ENCODE results near the gene GNL1.

GNL1 gene

DNA sequence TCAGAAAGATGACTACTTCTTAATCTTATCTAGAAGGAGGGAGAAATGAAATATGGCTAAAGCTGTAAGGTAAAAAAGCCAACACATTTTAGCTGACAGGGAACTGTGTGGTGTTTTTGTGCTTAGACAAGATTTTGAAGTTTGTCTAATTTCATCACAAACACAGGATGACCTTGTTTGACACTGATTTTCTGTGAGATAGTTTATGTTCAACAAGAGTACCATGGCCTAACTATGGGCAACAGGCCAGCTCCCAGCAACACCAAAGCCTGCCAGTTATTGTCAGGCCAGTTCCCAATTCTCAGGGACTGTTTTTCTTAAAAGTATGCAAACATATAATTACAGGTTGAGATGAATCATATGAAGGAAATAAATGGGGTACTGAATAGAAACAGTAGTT, 9.5 kb upstream of the GNL1 start:
- H3K27me3 ChIP-seq (ENCODE audit: control insufficient read depth, insufficient read depth, low read length), result no peaks in the 10 kb centered on the region; the same call in 1 of the 2 replicates
- H3K4me1 ChIP-seq (ENCODE audit: control insufficient read depth, insufficient read depth, low read length), result peaks cover 6% of the 10 kb centered on the region; the same call in 1 of the 2 replicates
- H3K27ac ChIP-seq (ENCODE audit: low read depth, low read length), result no peak overlapping the region
- H3K36me3 ChIP-seq (ENCODE audit: control insufficient read depth, insufficient read depth, low read length), result peaks cover 24% of the 10 kb centered on the region
- H3K4me3 ChIP-seq (ENCODE audit: low read depth, low read length), result no peak overlapping the region
- no peak overlapping the region for H3K9ac ChIP-seq (ENCODE audit: low read length)
- H3K9me3 ChIP-seq (ENCODE audit: control insufficient read depth, insufficient read depth, low read depth, low read length), result no peaks in the 10 kb centered on the region

DNA sequence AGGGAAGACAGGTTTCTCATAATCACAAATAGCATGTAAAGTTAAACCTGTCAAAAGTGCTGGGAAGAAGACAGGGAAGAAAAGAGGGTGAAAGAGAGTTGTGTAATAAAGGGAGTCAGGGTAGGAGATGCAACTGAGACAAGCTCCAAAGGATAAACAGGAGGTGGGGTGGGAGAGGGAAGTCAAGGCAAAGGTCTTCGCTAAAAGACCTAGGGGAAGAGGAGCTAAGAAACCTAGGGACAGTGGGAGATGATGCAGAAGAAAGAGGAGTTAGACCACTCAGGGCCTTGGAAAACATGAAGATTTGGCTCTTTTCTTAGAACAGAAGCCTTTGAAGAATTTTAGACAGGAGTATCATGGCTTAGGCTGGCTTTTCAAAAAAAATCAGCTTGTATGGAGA, 7.8 kb upstream of the GNL1 start:
- no peaks in the 10 kb centered on the region for H3K4me1 ChIP-seq (ENCODE audit: control insufficient read depth, insufficient read depth, low read length)
- no peaks in the 10 kb centered on the region for H3K27me3 ChIP-seq (ENCODE audit: control insufficient read depth, insufficient read depth, low read length)
- no peak overlapping the region for H3K27ac ChIP-seq (ENCODE audit: low read depth, low read length)
- peaks cover 24% of the 10 kb centered on the region for H3K36me3 ChIP-seq (ENCODE audit: control insufficient read depth, insufficient read depth, low read length)
- no peak overlapping the region for H3K9ac ChIP-seq (ENCODE audit: low read length)
- H3K4me3 ChIP-seq (ENCODE audit: low read depth, low read length), result no peak overlapping the region
- no peaks in the 10 kb centered on the region for H3K9me3 ChIP-seq (ENCODE audit: control insufficient read depth, insufficient read depth, low read depth, low read length)

DNA sequence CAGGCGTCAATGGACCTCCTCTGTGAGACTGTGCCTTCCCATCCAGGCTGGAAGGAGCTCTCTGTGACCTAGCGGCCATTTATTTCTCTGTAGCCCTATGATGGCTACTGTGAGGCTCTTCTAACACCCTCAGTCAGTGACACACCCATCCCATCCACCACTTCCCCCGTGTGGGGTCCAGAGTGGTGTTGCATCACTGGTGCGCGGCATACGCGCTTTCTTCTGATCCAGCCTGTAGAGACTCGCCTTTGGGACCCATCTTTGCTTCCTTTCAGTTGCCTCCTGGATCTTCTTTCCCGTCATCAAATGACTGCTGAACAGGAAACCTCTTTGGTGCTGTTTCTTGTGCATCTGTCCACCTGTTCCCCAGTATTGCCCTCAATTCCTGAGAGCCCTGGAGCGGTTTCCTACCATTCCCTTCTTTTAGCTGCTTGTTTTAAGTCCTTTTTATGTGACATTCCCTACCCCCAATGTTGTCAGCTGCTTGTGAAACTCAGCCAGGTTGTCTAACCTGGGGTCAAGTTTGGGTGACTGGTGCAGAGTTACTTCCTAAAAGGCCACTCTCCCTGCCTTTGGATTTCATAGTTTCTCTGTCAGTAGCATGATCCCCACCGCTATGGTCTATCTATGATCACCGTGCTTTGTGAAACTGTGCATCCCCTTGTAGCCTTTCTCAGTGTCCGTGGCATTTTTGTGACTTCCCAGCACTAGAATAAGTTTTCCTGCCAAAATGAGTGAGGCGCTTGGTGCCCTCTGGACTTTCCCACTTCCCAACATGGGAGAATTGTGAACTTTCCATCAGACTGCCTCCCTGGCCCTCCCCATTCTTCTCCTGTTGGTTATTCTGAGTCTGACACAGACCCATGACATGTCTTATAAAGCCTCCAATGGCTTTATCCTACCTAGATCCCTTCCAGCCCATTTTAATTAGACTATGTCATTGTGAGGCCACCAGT, 6.5 kb upstream of the GNL1 start:
- Histone ChIP-seq H3K27me3 (ENCODE audit: control insufficient read depth, insufficient read depth, low read length) (no peaks in the 10 kb centered on the region), H3K4me3 (ENCODE audit: low read depth, low read length) (no peak overlapping the region), H3K36me3 (ENCODE audit: control insufficient read depth, insufficient read depth, low read length) (peaks cover 24% of the 10 kb centered on the region), H3K27ac (ENCODE audit: low read depth, low read length) (no peak overlapping the region), H3K9me3 (ENCODE audit: control insufficient read depth, insufficient read depth, low read depth, low read length) (no peaks in the 10 kb centered on the region), H3K4me1 (ENCODE audit: control insufficient read depth, insufficient read depth, low read length) (peaks cover 5% of the 10 kb centered on the region; the same call in 1 of the 2 replicates), H3K9ac (ENCODE audit: low read length) (no peak overlapping the region)

DNA sequence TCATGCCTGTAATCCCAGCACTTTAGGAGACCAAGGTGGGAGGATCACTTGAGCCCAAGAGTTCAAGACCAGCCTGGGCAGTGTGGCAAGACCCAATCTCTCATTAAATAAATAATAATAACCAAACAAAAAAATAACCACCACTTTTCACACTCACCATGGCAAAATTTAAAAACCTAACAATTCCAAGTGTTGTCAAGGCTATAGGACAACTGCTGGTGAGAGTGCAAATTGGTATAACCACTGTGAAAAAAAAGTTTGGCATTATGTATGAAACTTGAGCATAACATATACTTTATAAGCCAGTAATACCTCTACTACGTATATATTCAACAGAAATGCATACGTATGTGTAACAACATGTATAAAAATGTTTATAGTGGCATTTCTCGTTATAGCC, 4.6 kb upstream of the GNL1 start:
- H3K9ac ChIP-seq (ENCODE audit: low read length), result no peak overlapping the region
- peaks cover 24% of the 10 kb centered on the region for H3K36me3 ChIP-seq (ENCODE audit: control insufficient read depth, insufficient read depth, low read length)
- H3K27me3 ChIP-seq (ENCODE audit: control insufficient read depth, insufficient read depth, low read length), result no peaks in the 10 kb centered on the region
- H3K4me3 ChIP-seq (ENCODE audit: low read depth, low read length), result no peak overlapping the region
- peaks cover 5% of the 10 kb centered on the region; the same call in 1 of the 2 replicates for H3K4me1 ChIP-seq (ENCODE audit: control insufficient read depth, insufficient read depth, low read length)
- no peak overlapping the region for H3K27ac ChIP-seq (ENCODE audit: low read depth, low read length)
- H3K9me3 ChIP-seq (ENCODE audit: control insufficient read depth, insufficient read depth, low read depth, low read length), result no peaks in the 10 kb centered on the region

DNA sequence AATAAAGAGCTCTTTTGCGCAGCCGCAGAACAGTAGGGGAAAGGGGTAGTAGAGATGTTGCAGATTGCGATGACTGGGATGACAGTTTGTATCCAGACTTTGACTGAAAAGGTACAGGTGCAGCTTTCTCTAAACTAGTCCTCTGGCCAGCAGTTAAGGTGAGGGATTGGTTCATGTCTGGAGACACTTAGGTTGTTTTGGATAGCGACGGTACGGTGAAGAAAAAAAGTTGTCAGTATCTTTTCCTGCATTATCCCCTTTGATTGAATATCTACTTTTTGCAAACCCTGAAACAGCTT, 1.3 kb upstream of the GNL1 start:
- peak overlapping the region; percentile 96 for H3K9ac ChIP-seq (ENCODE audit: low read length)
- H3K36me3 ChIP-seq (ENCODE audit: control insufficient read depth, insufficient read depth, low read length), result peaks cover 35% of the 10 kb centered on the region
- peak overlapping the region; percentile 91 for H3K4me3 ChIP-seq (ENCODE audit: low read depth, low read length)
- no peaks in the 10 kb centered on the region for H3K9me3 ChIP-seq (ENCODE audit: control insufficient read depth, insufficient read depth, low read depth, low read length)
- peak overlapping the region; percentile 88 for H3K27ac ChIP-seq (ENCODE audit: low read depth, low read length)
- peaks cover 5% of the 10 kb centered on the region; the same call in 1 of the 2 replicates for H3K4me1 ChIP-seq (ENCODE audit: control insufficient read depth, insufficient read depth, low read length)
- H3K27me3 ChIP-seq (ENCODE audit: control insufficient read depth, insufficient read depth, low read length), result no peaks in the 10 kb centered on the region

DNA sequence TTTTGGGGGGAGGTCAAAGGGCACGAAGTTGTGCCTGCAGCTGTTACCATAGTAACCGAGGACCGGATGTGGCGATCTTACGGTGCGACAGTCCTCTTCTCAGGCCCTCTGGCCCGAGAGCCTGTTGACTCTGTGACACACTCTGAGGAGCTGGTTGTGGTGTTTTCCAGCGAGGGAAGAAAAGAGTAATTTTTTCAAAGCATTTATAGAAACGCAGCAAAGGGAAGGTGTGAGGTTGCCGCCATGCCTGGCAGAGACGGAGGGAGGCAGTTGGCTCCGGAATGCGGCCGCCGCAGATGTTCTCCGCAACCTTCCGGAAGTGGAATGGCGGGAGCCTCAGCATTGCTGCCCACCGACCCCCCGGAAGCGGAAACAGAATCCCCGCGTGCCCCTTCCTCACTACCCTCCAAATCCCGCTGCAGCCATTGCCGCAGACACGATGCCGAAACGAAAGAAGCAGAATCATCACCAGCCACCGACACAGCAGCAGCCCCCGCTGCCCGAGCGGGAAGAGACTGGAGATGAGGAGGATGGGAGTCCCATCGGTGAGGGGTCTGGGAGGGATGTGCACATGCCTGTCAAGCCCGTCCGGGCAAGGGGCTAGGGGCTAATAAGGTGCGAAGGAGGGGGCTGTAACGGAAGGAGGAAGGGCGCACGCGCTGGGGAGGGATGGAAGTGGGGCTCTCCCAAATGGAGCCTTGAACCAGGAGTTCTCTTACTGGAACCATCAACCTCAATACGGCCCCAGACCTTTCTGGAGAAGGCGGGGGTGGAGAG, 805 bp upstream of the GNL1 start, which contains the start of gene PRR3:
Gene PRR3, plus strand, starts transcription at position 390 of the 777 bp plus-strand sequence. Its CDS starts 50 bp downstream, at position 440.
- Histone ChIP-seq H3K27ac (ENCODE audit: low read depth, low read length) (peak within 1 kb of the TSS; percentile 88), H3K9me3 (ENCODE audit: control insufficient read depth, insufficient read depth, low read depth, low read length) (no peaks in the 10 kb centered on the region), H3K4me3 (ENCODE audit: low read depth, low read length) (peak within 1 kb of the TSS; percentile 91), H3K9ac (ENCODE audit: low read length) (peak within 1 kb of the TSS; percentile 96), H3K36me3 (ENCODE audit: control insufficient read depth, insufficient read depth, low read length) (peaks cover 35% of the 10 kb centered on the region), H3K4me1 (ENCODE audit: control insufficient read depth, insufficient read depth, low read length) (peaks cover 5% of the 10 kb centered on the region; the same call in 1 of the 2 replicates), H3K27me3 (ENCODE audit: control insufficient read depth, insufficient read depth, low read length) (no peaks in the 10 kb centered on the region)

DNA sequence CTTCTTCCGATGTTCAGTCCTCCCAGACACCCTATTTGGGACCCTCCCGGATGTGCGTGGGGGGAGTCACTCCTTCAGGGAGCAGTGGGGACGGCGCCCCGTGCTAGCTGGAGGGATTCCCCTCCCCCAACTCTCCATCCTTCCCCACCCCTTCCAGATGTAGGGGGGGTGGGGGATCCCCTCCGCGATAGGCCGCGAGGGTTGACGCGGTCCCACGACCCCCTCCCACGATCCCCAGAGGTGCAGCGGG, 548 bp downstream of the GNL1 start:
- Histone ChIP-seq H3K9ac (ENCODE audit: low read length) (peak overlapping the region; percentile 81), H3K9me3 (ENCODE audit: control insufficient read depth, insufficient read depth, low read depth, low read length) (no peaks in the 10 kb centered on the region), H3K4me1 (ENCODE audit: control insufficient read depth, insufficient read depth, low read length) (peaks cover 5% of the 10 kb centered on the region; the same call in 1 of the 2 replicates), H3K36me3 (ENCODE audit: control insufficient read depth, insufficient read depth, low read length) (peaks cover 37% of the 10 kb centered on the region), H3K4me3 (ENCODE audit: low read depth, low read length) (peak overlapping the region; percentile 91), H3K27me3 (ENCODE audit: control insufficient read depth, insufficient read depth, low read length) (no peaks in the 10 kb centered on the region), H3K27ac (ENCODE audit: low read depth, low read length) (peak overlapping the region; percentile 88)

DNA sequence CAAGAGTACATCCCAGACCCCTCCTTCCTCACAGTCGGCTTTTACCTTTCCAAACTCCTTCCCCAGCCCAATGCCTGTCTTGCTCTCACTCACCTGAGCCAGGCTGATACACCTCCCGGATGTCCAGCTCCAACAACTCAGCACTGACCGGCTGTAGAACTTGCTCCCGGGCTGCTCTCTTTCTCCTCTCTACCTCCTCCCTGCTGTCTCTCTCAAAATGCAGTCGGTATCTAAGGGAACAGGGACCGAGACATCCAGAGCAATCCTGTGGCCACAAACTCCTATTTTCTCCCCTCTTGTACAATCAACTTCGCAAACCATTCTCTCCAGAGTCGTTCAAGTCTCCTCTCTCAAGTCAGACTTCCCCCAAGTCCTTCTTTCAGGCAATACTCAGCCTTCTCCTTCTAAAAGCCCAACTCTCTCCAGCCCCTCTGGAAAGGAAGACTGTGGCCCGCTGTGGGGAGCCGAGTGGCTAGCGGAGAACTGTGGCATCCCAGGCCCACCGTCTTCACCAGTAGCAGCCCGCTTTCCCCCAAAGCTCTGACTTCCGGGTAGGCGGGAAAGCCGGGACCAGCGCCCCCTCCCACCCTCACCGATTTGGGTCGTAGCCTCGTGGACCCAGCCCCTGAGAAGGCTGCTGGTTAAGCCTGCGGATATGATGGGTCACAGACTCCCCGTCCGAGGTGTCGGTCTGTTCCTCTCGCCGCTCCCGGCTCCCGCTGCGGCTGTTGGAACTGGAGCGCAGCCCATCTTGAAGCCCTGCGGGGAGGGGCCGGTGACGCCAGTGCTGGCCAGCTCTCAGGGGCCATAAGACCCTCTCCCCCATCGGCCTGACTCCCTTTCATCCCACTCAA, 1.1 kb downstream of the GNL1 start:
- peaks cover 43% of the 10 kb centered on the region for H3K36me3 ChIP-seq (ENCODE audit: control insufficient read depth, insufficient read depth, low read length)
- peaks cover 5% of the 10 kb centered on the region; the same call in 1 of the 2 replicates for H3K4me1 ChIP-seq (ENCODE audit: control insufficient read depth, insufficient read depth, low read length)
- no peaks in the 10 kb centered on the region for H3K9me3 ChIP-seq (ENCODE audit: control insufficient read depth, insufficient read depth, low read depth, low read length)
- peak overlapping the region; percentile 88; the same call in 1 of the 2 replicates for H3K27ac ChIP-seq (ENCODE audit: low read depth, low read length)
- H3K4me3 ChIP-seq (ENCODE audit: low read depth, low read length), result peak overlapping the region; percentile 91
- no peaks in the 10 kb centered on the region for H3K27me3 ChIP-seq (ENCODE audit: control insufficient read depth, insufficient read depth, low read length)
- peak overlapping the region; percentile 81 for H3K9ac ChIP-seq (ENCODE audit: low read length)

DNA sequence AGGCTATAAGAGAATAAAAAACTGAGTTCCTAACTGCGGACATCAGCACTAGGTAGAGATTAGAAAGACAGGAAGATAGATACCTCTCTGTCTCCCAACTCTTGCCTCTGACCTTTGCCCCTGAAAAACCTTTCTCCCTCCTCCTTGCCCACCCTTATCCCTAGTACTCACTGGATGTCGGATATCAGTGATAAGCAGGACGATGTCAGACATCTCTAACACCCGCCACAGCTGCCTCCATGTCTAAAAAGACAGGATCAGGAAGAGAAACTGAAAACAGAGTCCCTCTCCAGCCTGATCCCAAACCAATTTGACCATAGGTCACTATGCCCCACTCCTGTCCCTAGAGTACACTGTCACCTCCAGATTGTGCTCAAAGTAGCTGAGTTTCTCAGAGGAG, 1.9 kb downstream of the GNL1 start:
- H3K36me3 ChIP-seq (ENCODE audit: control insufficient read depth, insufficient read depth, low read length), result peaks cover 47% of the 10 kb centered on the region
- no peak overlapping the region for H3K27ac ChIP-seq (ENCODE audit: low read depth, low read length)
- H3K9ac ChIP-seq (ENCODE audit: low read length), result no peak overlapping the region
- H3K27me3 ChIP-seq (ENCODE audit: control insufficient read depth, insufficient read depth, low read length), result no peaks in the 10 kb centered on the region
- no peaks in the 10 kb centered on the region for H3K9me3 ChIP-seq (ENCODE audit: control insufficient read depth, insufficient read depth, low read depth, low read length)
- peaks cover 5% of the 10 kb centered on the region; the same call in 1 of the 2 replicates for H3K4me1 ChIP-seq (ENCODE audit: control insufficient read depth, insufficient read depth, low read length)
- peak overlapping the region; percentile 91 for H3K4me3 ChIP-seq (ENCODE audit: low read depth, low read length)

DNA sequence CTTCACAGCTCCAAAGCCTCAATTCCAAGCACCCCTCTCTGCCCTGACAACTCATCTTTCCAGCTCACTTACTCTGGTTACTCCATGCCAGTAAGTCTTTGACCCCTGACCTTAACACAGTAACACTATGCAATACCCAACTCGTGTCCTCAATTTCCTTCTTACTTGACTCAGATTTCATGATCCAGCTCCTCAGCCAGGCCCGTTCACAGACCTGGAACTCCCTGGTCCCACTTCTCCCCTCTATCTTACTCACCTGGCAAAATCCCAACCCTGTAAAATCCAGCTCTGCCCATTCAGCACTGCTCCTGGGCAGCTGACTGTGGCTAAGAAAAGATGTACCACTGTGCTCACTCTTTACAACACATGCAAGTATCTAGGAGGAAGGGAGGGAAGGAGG, 7.9 kb downstream of the GNL1 start:
- Histone ChIP-seq H3K4me3 (ENCODE audit: low read depth, low read length) (no peak overlapping the region), H3K9me3 (ENCODE audit: control insufficient read depth, insufficient read depth, low read depth, low read length) (no peaks in the 10 kb centered on the region), H3K9ac (ENCODE audit: low read length) (no peak overlapping the region), H3K27me3 (ENCODE audit: control insufficient read depth, insufficient read depth, low read length) (no peaks in the 10 kb centered on the region), H3K36me3 (ENCODE audit: control insufficient read depth, insufficient read depth, low read length) (peaks cover 71% of the 10 kb centered on the region), H3K27ac (ENCODE audit: low read depth, low read length) (no peak overlapping the region), H3K4me1 (ENCODE audit: control insufficient read depth, insufficient read depth, low read length) (no peaks in the 10 kb centered on the region)
